HG02678 (cell line): Measurements from ENCODE around the gene RPP30.
A peak's percentile ranks its signal among the peaks of the same experiment; 100 is the strongest.
"Not testable (repeated sequence)": the region's sequence is repeated elsewhere in the genome, so short reads cannot be mapped to it uniquely, and the experiment has no call there.

Experiments
- ATAC-seq: cut with Tn5 transposase; IDR thresholded peaks from one replicate; pipeline ENCODE4 v1.9.1; 2021; ENCODE audit warnings: mild to moderate bottlenecking, moderate library complexity; ENCODE audit not compliant: unreplicated experiment

The RPP30 gene

DNA sequence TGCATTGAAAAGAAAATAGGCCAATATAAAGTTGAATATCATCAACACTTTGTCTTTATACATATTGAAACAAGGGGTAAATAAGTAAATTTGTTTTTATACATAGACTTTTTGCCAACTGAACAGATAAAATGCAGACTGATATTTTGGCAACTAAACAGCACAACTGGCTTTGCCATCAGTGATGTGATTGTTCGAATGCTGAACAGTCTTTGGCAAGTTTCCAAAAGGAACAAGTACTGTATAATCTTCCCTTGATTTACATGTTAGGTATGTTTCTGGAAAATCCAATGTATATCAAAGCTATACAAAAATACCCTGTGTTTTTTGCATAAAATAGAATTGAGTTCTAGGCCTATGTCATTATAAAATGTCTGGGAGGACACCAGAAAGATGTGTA, 67.3 kb downstream of the RPP30 start:
- no peak for ATAC-seq

DNA sequence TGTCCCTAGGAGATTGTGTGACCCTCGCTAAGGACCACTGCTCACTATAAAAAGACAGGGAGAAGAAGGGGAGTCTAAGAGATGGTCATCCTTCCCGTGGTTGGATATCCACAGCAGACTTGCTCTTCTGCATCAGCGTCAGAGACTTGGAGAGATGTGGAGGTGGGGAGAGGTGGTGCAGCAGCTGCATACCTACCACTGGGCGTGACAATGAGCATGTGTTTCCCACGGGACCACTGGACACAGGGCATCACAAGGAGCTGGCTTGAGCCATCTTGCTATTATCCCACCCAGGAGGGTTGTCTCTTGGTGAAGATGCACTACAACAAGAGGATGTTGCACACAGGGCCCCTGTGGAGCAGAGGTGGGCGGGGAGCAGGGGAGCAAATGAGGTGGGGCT, 67.9 kb downstream of the RPP30 start:
- ATAC-seq, result no peak

DNA sequence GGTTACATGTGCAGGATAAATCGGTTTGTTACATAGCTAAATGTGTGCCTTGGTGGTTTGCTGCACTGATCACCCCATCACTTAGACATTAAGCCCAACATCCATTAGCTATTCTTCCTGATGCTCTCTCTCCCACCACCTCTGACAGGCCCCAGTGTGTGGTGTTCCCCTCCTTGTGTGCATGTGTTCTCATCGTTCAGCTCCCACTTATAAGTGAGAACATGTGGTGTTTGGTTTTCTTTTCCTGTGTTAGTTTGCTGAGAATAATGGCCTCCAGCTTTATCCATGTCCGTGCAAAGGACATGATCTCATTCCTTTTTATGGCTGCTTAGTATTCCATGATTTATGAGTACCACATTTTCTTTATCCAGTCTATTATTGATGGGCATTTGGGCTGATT, 71.2 kb downstream of the RPP30 start:
- ATAC-seq, result not testable (repeated sequence)

DNA sequence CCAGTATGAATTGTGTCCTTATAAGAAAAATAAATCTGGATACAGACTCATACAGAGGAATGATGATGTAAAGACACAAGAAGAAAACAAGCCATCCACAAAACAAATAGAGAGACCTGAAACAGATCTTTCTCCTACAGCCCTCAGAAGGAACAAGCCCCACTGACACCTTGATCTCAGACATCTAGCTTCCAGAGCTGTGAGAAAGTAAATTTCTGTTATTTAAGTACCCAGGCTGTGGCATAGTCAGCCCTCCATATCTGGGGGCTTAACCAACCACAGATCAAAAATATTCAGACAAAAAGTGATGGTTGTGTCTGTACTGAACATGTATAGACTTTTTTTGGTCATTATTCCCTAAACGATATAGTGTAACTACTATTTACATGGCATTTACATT, 73.0 kb downstream of the RPP30 start:
- no peak for ATAC-seq

DNA sequence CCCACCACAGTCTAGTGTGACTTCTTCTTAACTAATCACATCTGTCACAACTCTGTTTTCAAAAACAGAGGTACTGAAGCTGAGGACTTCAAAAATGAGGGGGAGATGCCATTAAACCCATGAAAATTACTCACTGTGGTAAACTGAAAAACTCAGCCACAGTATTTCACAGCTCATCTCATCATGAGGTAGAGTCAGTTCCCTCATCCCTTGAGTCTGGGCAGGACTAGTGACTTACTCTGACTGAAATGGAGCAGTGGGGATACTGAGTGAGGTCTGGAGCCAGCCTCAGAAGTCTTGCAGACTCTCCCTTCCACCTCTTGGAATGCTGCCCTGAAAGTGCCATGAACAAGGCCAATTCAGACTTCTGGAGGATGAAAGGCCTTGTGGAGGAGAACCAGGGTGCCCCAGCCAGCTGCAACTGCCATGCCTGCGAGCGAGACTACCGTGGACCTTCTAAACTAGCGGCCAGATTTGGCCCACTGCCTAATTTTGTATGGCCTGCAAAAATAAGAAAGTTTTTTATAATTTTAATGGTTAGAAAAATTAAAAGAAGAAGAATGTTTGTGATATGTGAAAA, 73.8 kb downstream of the RPP30 start:
- ATAC-seq, result no peak

DNA sequence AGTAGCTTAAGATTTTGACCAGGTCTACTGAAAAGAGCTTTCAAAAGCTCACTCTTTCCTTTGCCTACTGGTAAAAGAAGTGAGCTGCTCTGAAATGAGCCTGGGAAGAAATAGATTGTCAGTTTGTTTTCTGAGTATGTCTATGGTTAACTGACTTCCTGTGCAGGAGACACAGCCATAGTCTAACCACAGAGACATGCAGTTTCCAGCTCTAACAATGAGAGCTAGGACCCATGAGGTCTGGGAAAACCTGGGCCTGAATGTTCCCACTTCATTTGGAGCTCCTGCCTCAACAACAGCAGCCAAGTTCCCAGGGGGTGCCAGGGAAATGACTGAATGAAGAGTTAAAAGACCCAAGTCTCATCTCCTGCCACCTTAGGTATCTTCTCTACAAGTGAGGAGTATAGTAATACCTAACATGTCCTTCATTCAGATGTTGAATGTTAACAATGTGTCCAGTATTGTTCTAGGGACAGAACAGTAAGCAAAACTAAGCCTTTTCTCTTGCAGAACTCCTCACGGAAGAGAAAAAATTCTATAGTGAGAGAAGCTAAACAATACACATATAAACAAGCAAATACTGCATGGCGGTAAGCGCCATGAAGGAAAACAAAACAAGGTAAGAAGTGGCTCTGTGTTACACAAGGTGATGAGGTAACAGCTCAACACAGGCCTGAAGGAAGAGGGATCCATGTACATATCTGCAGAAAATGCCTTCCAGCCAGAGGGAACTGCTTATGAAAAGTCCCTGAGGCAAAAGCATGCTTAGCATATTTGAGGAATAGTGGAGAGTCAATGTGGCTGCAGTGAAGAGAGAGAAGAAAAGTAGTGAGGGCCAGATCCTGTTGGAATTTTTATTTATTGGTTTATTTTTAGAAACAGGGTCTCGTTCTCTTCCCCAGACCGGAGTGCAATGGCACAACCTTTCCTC, 75.5 kb downstream of the RPP30 start:
- ATAC-seq, result peak; percentile 64
